ENCODE results near the gene POU6F2. TPM values are rescaled to one million over a fixed set of nuclear protein-coding genes. Genes with fewer than 3 reads are reported as not detected.

The POU6F2 gene
- total and polyA plus RNA-seq, 12 donors = 0.03 to 0.31 (median 0.19) TPM; not detected in 9

DNA sequence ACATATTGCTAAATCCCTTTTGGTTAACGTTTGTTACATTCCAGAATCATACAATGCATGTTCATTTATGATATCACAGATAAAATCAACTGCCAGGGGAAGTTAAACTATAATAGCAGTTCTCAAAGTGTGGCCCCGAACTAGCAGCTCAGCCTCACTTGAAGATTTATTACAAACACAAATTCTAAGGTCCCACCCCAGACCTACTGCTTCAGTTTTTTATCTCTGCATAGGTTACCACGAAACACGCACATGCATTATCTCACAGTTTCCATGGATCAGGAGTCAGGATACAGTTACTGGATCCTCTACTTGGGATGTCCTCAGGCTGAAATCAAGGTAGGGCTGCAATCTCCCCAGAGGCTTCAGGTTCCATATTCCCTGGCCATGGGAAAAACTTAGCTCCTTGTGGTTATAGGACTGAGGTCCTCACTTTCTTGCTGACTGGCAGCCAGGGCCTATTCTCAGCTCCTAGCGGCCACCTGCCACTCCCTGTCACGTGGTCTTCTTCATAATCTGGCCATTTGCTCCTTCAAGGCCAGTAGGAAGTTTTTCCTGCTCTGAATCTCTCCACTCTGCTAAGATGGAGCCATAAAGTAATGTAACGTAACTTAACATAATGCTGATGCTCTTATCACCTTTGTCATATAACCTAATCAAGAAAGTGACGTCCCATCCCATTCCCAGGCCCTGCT is 538.0 kb downstream of the POU6F2 start:
- WGBS, 4 donors = 73 to 86% (median 77%) methylated on average over 8 of the region's 8 CpGs
- Histone ChIP-seq H3K4me3 (no peak overlapping the region), H3K27ac (no peak overlapping the region), H3K36me3 (replicated peaks in 1 of 2) (no peaks in the 10 kb centered on the region), H3K27me3 (no peaks in the 10 kb centered on the region), H3K9me3 (replicated peaks in 1 of 3) (no peaks in the 10 kb centered on the region), H3K4me1 (replicated peaks in 1 of 2) (no peaks in the 10 kb centered on the region)
- no peak for DNase-seq
- intact Hi-C loops (cut with DNase I) = no loop called here
- TF ChIP-seq, protein P1, sequence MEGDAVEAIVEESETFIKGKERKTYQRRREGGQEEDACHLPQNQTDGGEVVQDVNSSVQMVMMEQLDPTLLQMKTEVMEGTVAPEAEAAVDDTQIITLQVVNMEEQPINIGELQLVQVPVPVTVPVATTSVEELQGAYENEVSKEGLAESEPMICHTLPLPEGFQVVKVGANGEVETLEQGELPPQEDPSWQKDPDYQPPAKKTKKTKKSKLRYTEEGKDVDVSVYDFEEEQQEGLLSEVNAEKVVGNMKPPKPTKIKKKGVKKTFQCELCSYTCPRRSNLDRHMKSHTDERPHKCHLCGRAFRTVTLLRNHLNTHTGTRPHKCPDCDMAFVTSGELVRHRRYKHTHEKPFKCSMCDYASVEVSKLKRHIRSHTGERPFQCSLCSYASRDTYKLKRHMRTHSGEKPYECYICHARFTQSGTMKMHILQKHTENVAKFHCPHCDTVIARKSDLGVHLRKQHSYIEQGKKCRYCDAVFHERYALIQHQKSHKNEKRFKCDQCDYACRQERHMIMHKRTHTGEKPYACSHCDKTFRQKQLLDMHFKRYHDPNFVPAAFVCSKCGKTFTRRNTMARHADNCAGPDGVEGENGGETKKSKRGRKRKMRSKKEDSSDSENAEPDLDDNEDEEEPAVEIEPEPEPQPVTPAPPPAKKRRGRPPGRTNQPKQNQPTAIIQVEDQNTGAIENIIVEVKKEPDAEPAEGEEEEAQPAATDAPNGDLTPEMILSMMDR (IDR thresholded peaks at IDR 0.05) = no peak
- TF ChIP-seq POLR2A (IDR thresholded peaks at IDR 0.05) = no peak

DNA sequence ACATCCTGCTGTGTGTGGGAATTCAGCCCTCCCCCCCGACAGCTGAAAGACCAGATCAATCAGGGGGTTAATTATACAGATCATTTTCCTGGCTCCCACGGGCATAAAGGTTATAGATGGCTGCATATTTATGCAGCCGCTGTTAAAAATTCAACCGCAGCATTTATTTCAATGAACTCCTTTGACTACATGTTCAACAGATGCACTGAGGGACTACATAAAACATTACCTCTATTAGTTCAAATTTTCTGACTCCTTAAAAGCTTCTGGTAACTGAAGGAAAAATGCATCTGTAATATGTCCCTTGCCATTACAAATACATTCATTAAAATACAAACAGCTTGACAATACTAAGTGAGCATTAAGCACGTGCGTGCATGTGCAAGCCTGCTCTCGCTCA is 538.8 kb downstream of the POU6F2 start:
- TF ChIP-seq, protein P1 (IDR thresholded peaks at IDR 0.05) = no peak
- TF ChIP-seq POLR2A (IDR thresholded peaks at IDR 0.05) = no peak
- WGBS, 4 donors = 74 to 83% (median 80%) methylated on average over 7 of the region's 7 CpGs
- Histone ChIP-seq H3K9me3 (replicated peaks in 1 of 3) (no peaks in the 10 kb centered on the region), H3K27ac (no peak overlapping the region), H3K4me1 (replicated peaks in 1 of 2) (no peaks in the 10 kb centered on the region), H3K27me3 (no peaks in the 10 kb centered on the region), H3K36me3 (replicated peaks in 1 of 2) (no peaks in the 10 kb centered on the region), H3K4me3 (no peak overlapping the region)
- DNase-seq = no peak
- intact Hi-C loops (cut with DNase I) = no loop called here

DNA sequence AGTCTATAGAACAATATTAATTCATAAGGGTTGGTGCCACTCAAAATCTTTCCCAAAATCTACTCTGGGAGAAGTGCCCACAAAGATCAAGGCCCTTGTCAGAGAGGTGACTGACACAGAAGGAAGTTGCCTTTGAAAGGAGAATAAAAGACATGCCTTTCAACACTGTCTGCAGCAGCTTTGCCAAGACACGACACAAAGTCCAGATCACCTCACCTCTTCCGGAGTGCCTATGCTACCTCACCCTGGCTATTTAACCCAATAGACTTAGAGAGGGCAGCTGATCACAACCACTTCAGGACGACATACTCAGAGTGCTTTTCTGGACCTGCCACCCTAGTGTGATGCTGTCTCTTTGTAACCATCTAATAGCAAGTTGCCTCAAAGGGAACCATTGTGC is 539.5 kb downstream of the POU6F2 start:
- TF ChIP-seq, protein P1 (IDR thresholded peaks at IDR 0.05) = no peak
- TF ChIP-seq POLR2A (IDR thresholded peaks at IDR 0.05) = no peak
- H3K27me3 ChIP-seq = no peaks in the 10 kb centered on the region
- intact Hi-C loops (cut with DNase I) = no loop called here
- 44 to 64% (median 56%) methylated on average over 3 of the region's 3 CpGs for WGBS, 4 donors
- H3K9me3 ChIP-seq (replicated peaks in 1 of 3) = no peaks in the 10 kb centered on the region
- H3K27ac ChIP-seq = no peak overlapping the region
- no peaks in the 10 kb centered on the region for H3K4me1 ChIP-seq (replicated peaks in 1 of 2)
- no peak overlapping the region for H3K4me3 ChIP-seq
- H3K36me3 ChIP-seq (replicated peaks in 1 of 2) = no peaks in the 10 kb centered on the region
- no peak for DNase-seq

Small RNAs within 50 kb of the gene (small RNA-seq; reads per million reads assigned to genes)
- 0.08 to 0.59 reads per million in 2 donors for gene SNORA20B

Other genes with a start within 250 kb of the POU6F2 start
- 100 to 1,000 TPM in 1 of 9 donors, 10 to 100 TPM in 8; 27.7 to 133 (median 68.7) TPM for gene VPS41, start 68.7 kb upstream of the POU6F2 start, total RNA-seq
- 10 to 100 TPM; 12.7 to 46.9 (median 13.8) TPM for gene VPS41, start 68.7 kb upstream of the POU6F2 start, polyA plus RNA-seq